Right forelimb (tissue), 1 donor: Measurements from ENCODE around the gene OR2T35.
"Not testable (repeated sequence)": the region's sequence is repeated elsewhere in the genome, so short reads cannot be mapped to it uniquely, and the experiment has no call there.

Source experiments
- DNase-seq: peaks from one replicate; pipeline ENCODE4 v3.0.0-alpha.2; 2018

Gene OR2T35

GRCh38 chr1:248645178-248645577, at the start of gene OR2T35:
OR2T35 (minus strand) TSS chr1:248645278; CDS start chr1:248639258, 6,020 bp downstream.
- not testable (repeated sequence) for DNase-seq

- DNase-seq, result no peak
These were observed 46.6 kb upstream of the OR2T35 start for GRCh38 chr1:248691567-248692155.

- no peak for DNase-seq
These were observed 43.6 kb upstream of the OR2T35 start for GRCh38 chr1:248688527-248689298.

- DNase-seq, result no peak
These were observed 41.7 kb upstream of the OR2T35 start for GRCh38 chr1:248686815-248687214.

GRCh38 chr1:248681651-248682050, 36.6 kb upstream of the OR2T35 start:
- DNase-seq, result no peak

- no peak for DNase-seq
These were observed 24.9 kb upstream of the OR2T35 start for GRCh38 chr1:248670003-248670402.

- not testable (repeated sequence) for DNase-seq
These were observed 18.6 kb upstream of the OR2T35 start for GRCh38 chr1:248663453-248664328.

- not testable (repeated sequence) for DNase-seq
These were observed 11.7 kb upstream of the OR2T35 start for GRCh38 chr1:248656797-248657196.

GRCh38 chr1:248655354-248655753, 10.3 kb upstream of the OR2T35 start, which contains the start of gene OR2T27:
OR2T27 (minus strand) TSS chr1:248655528; CDS start chr1:248650884, 4,644 bp downstream.
- DNase-seq, result not testable (repeated sequence)

- DNase-seq, result not testable (repeated sequence)
These were observed 3.9 kb upstream of the OR2T35 start for GRCh38 chr1:248648770-248649536.

- not testable (repeated sequence) for DNase-seq
These were observed 2.0 kb downstream of the OR2T35 start for GRCh38 chr1:248642971-248643651.

- DNase-seq, result not testable (repeated sequence)
These were observed 3.5 kb downstream of the OR2T35 start for GRCh38 chr1:248641583-248641982.

- not testable (repeated sequence) for DNase-seq
These were observed 4.2 kb downstream of the OR2T35 start for GRCh38 chr1:248640906-248641305.

GRCh38 chr1:248639652-248640051, 5.4 kb downstream of the OR2T35 start:
- DNase-seq, result not testable (repeated sequence)

GRCh38 chr1:248636612-248637011, 8.5 kb downstream of the OR2T35 start:
- DNase-seq, result not testable (repeated sequence)

- DNase-seq, result not testable (repeated sequence)
These were observed 10.1 kb downstream of the OR2T35 start, which contains the start of gene OR2T11 for GRCh38 chr1:248634991-248635390. OR2T11 (minus strand) TSS chr1:248635091; CDS start chr1:248627128, 7,963 bp downstream.

- no peak for DNase-seq
These were observed 13.6 kb downstream of the OR2T35 start for GRCh38 chr1:248631354-248632008.

- DNase-seq, result no peak
These were observed 14.5 kb downstream of the OR2T35 start for GRCh38 chr1:248630551-248630950.

- no peak for DNase-seq
These were observed 16.9 kb downstream of the OR2T35 start for GRCh38 chr1:248627971-248628844.

GRCh38 chr1:248625971-248626370, 19.1 kb downstream of the OR2T35 start:
- no peak for DNase-seq
